ENCODE results near the gene TRIM10. TPM values are rescaled to one million over a fixed set of nuclear protein-coding genes. Genes with fewer than 3 reads are reported as not detected.
A peak's percentile ranks its signal among the peaks of the same experiment; 100 is the strongest.

Gene TRIM10
- total RNA-seq, 4 donors from 2014 or later, result 0.08 TPM; not detected in 3

DNA sequence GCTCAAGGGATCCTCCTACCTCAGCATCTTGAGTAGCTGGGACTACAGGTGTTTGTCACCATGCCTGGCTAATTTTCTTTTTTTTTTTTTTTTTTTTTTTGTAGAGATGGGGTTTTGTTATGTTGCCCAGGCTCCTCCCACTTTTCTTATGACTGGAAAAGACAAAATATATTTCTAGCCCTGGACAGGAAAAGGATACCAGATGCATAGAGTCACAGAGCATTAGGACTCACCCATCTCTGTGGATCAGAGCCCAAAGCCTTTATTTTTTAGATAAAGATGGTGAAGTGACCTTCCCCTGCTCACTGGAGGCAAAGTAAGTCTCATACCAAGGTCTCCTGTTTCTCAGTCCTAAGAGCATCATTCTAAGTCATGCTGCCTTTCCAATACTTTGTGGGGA is 3.4 kb downstream of the TRIM10 start:
- TF ChIP-seq POLR2AphosphoS5 (IDR thresholded peaks at IDR 0.05) (no peak), EP300 (IDR thresholded peaks at IDR 0.05) (no peak), POLR2A (IDR thresholded peaks at IDR 0.05) (no peak)
- TF ChIP-seq, protein P1, sequence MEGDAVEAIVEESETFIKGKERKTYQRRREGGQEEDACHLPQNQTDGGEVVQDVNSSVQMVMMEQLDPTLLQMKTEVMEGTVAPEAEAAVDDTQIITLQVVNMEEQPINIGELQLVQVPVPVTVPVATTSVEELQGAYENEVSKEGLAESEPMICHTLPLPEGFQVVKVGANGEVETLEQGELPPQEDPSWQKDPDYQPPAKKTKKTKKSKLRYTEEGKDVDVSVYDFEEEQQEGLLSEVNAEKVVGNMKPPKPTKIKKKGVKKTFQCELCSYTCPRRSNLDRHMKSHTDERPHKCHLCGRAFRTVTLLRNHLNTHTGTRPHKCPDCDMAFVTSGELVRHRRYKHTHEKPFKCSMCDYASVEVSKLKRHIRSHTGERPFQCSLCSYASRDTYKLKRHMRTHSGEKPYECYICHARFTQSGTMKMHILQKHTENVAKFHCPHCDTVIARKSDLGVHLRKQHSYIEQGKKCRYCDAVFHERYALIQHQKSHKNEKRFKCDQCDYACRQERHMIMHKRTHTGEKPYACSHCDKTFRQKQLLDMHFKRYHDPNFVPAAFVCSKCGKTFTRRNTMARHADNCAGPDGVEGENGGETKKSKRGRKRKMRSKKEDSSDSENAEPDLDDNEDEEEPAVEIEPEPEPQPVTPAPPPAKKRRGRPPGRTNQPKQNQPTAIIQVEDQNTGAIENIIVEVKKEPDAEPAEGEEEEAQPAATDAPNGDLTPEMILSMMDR (IDR thresholded peaks at IDR 0.05), result no peak
- no peaks in the 10 kb centered on the region for H3K9me3 ChIP-seq
- no peak overlapping the region for H3K27ac ChIP-seq
- no peak overlapping the region for H3K4me3 ChIP-seq
- peaks cover 51% of the 10 kb centered on the region for H3K27me3 ChIP-seq
- no peaks in the 10 kb centered on the region for H3K36me3 ChIP-seq
- no peak for ATAC-seq
- H3K4me1 ChIP-seq, result peaks cover 0 to 5% (median 0%) of the 10 kb centered on the region in 3 donors

DNA sequence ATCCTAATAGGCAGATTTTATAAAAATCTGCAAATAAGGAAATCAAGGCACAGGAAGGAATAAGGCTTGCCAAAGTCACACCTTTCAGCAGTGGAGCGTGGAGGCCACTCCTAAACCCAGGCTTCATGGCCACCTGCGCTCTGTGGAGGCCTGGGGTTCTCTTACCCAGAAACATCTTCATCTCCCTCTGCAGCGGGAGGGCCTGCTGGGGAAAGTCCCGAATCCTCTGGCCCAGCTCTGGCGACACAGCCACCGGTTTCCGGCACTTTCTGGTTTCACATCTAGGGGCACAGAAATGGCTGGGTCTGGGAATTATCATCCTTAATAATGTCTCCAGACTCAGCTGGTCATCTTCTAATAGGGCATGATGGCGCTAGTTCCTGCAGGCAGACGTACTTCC is 4.2 kb downstream of the TRIM10 start:
- WGBS, 2 donors (ENCODE audit: low coverage in 1 of 2), result 91 to 100% methylated on average over 1 to 7 of the region's 9 CpGs
- TF ChIP-seq EP300 (IDR thresholded peaks at IDR 0.05) (no peak), POLR2A (IDR thresholded peaks at IDR 0.05) (no peak)
- TF ChIP-seq, protein P1 (IDR thresholded peaks at IDR 0.05), result no peak
- H3K27me3 ChIP-seq, result peaks cover 51% of the 10 kb centered on the region
- H3K4me3 ChIP-seq, result no peak overlapping the region
- H3K4me1 ChIP-seq, result peaks cover 0 to 5% (median 0%) of the 10 kb centered on the region in 3 donors
- no peak overlapping the region for H3K27ac ChIP-seq
- ATAC-seq, result no peak
- H3K36me3 ChIP-seq, result no peaks in the 10 kb centered on the region
- no peaks in the 10 kb centered on the region for H3K9me3 ChIP-seq

DNA sequence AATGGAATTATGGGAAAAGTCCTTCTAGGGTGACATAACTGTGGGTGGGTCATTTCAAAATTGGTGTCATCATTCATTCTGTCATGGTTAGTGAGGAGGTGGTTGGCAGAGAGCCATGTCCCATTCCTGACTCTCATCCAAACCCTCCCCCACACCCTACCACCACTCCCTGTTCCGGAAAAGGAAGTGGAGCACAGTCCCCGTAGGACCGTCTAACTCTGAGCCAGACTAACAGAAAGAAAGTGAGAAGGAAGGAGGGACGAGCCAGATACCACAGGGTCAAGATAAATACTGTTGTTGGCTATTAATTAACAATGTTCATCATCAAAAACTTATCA is 4.8 kb downstream of the TRIM10 start:
- ATAC-seq, result peak; percentile 74
- no peaks in the 10 kb centered on the region for H3K36me3 ChIP-seq
- TF ChIP-seq POLR2AphosphoS5 (IDR thresholded peaks at IDR 0.05), result no peak
- TF ChIP-seq, protein P1 (IDR thresholded peaks at IDR 0.05), result no peak
- 5 to 10% methylated on average over 4 of the region's 4 CpGs for WGBS, 2 donors (ENCODE audit: low coverage in 1 of 2)
- H3K27me3 ChIP-seq, result peaks cover 51% of the 10 kb centered on the region
- H3K4me3 ChIP-seq, result no peak overlapping the region
- H3K9me3 ChIP-seq, result no peaks in the 10 kb centered on the region
- H3K27ac ChIP-seq, result no peak overlapping the region
- peaks cover 0 to 5% (median 0%) of the 10 kb centered on the region in 3 donors for H3K4me1 ChIP-seq

DNA sequence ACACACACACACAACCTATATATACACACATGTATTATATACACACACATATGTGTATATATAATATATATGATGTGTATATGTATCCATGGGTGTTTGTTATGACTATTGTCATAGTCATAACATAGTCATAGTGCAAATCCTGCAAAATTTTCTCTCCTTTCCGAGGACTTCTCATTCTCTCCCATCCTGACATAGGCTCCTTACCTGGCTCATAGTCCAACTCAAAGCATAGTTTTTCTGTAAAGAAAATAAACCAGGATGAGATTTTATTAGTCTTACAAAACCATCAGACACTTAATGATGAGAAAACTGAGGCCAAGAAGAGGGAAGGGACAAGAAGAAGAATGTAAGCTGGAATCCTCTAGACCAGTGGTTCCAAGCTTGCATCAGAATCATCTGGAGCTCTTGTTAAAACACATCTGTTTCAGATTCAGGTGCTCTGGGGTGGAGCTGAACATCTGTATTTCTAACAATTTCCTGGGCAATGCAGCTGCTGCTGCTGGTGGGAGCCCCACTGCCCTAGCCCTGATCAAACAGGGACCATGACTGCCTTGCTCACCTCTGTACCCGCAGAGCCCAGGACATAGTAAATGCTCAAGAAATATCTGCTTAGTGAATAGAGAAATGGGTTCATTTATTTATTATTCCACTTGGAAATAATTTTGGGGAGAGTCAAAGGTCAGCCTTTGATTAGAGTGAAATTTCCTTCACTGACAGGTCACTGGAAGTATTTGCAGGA is 5.3 kb downstream of the TRIM10 start:
- TF ChIP-seq, protein P1 (IDR thresholded peaks at IDR 0.05), result no peak
- TF ChIP-seq POLR2AphosphoS5 (IDR thresholded peaks at IDR 0.05) (no peak), EP300 (IDR thresholded peaks at IDR 0.05) (no peak), POLR2A (IDR thresholded peaks at IDR 0.05) (no peak)
- no peak for ATAC-seq
- Histone ChIP-seq H3K36me3 (no peaks in the 10 kb centered on the region), H3K4me1 (peaks cover 0 to 5% (median 0%) of the 10 kb centered on the region in 3 donors), H3K27me3 (peaks cover 51% of the 10 kb centered on the region), H3K4me3 (no peak overlapping the region), H3K27ac (no peak overlapping the region), H3K9me3 (no peaks in the 10 kb centered on the region)
- 48 to 64% methylated on average over 2 of the region's 2 CpGs for WGBS, 2 donors (ENCODE audit: low coverage in 1 of 2)

DNA sequence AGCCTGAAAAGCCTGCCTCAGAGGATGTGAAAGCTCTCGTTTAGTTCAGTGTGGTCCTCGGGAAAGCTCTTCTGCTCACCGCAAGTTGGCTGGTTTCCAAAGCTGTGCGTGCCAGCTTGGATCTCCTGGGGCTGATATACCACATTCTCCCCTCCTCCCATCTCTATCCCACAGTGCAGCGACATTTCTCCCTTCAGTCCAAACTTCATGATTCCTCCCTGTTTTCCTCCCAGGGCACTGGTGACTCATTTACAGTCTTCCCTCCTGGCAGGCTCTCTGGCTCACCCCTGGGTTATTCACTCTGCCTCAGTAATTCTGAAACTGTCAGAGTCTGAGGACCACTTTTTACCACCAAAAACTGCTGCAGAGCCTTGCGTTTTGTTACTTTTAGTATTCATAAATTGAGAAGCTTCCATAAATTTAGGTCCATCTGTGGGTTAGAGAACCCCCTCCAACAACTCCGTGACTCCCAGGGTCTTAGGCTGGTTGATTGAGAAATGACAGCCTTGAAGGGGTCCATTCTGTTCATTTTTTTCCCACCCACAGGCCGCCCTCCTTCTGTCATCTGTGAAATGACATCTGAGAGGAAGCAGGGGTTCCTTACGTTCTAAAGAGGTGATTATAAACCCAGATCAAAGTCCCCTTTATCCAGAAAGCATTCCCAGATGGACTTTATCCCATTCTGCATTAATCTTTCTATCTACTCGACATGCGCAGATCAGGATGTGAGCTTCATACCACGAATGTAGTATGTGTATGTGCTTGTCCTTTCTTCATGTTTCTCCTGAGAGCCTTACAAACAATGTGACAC is 6.1 kb downstream of the TRIM10 start:
- H3K27ac ChIP-seq, result no peak overlapping the region
- TF ChIP-seq, protein P1 (IDR thresholded peaks at IDR 0.05), result no peak
- TF ChIP-seq POLR2AphosphoS5 (IDR thresholded peaks at IDR 0.05) (no peak), EP300 (IDR thresholded peaks at IDR 0.05) (no peak), POLR2A (IDR thresholded peaks at IDR 0.05) (no peak)
- H3K4me1 ChIP-seq, result peaks cover 0 to 5% (median 0%) of the 10 kb centered on the region in 3 donors
- H3K27me3 ChIP-seq, result peaks cover 51% of the 10 kb centered on the region
- 44% methylated on average over 10 to 11 of the region's 12 CpGs for WGBS, 2 donors (ENCODE audit: low coverage in 1 of 2)
- no peak overlapping the region for H3K4me3 ChIP-seq
- ATAC-seq, result peak; percentile 35
- H3K36me3 ChIP-seq, result no peaks in the 10 kb centered on the region
- H3K9me3 ChIP-seq, result no peaks in the 10 kb centered on the region

All from gastroesophageal sphincter (tissue), 4 donors.